Measurements from ENCODE around the gene TSPAN19. TPM values are rescaled to one million over a fixed set of nuclear protein-coding genes. Genes with fewer than 3 reads are reported as not detected.

The TSPAN19 gene
- total and polyA plus RNA-seq, 2 of the 13 experiments (the other 11 are each of a cell fraction or from before 2014, with no cell fraction given) = not detected

- TF ChIP-seq ZFP90 (CRISPR knock-in tag; IDR thresholded peaks at IDR 0.05; ENCODE audit: borderline replicate concordance) (no peak), STAG1 (CRISPR knock-in tag; IDR thresholded peaks at IDR 0.05) (no peak), HNF4A (CRISPR knock-in tag; IDR thresholded peaks at IDR 0.05) (no peak), ZBTB25 (CRISPR knock-in tag; IDR thresholded peaks at IDR 0.05) (no peak), E2F5 (CRISPR knock-in tag; conservative IDR thresholded peaks at IDR 0.05) (no peak), ZNF687 (CRISPR knock-in tag; IDR thresholded peaks at IDR 0.05) (peak; percentile 24; the same call in 1 of the 2 replicates), ZNF564 (CRISPR knock-in tag; IDR thresholded peaks at IDR 0.05) (no peak), PCBP1 (IDR thresholded peaks at IDR 0.05; ENCODE audit: borderline replicate concordance, low read depth, low read length) (no peak), CHD2 (IDR thresholded peaks at IDR 0.05; ENCODE audit: low read depth, low read length) (no peak), SMARCC2 (IDR thresholded peaks at IDR 0.05) (no peak), SUZ12 (IDR thresholded peaks at IDR 0.05; ENCODE audit: low read depth, low read length) (no peak), ZNF501 (CRISPR knock-in tag; IDR thresholded peaks at IDR 0.05) (no peak), ATF3 (CRISPR knock-in tag; IDR thresholded peaks at IDR 0.05) (no peak), HNRNPL (IDR thresholded peaks at IDR 0.05; ENCODE audit: low read depth, low read length) (no peak), FOXC1 (CRISPR knock-in tag; IDR thresholded peaks at IDR 0.05; ENCODE audit: borderline replicate concordance) (no peak), SSRP1 (CRISPR knock-in tag; IDR thresholded peaks at IDR 0.05) (no peak), PHF21A (CRISPR knock-in tag; IDR thresholded peaks at IDR 0.05) (no peak), NR2C2 (CRISPR knock-in tag; IDR thresholded peaks at IDR 0.05; ENCODE audit: borderline replicate concordance) (no peak), ZNF292 (CRISPR knock-in tag; IDR thresholded peaks at IDR 0.05; ENCODE audit: borderline replicate concordance, low read depth) (no peak), ZNF280D (CRISPR knock-in tag; IDR thresholded peaks at IDR 0.05) (no peak), NR0B2 (CRISPR knock-in tag; IDR thresholded peaks at IDR 0.05) (no peak), RFX3 (CRISPR knock-in tag; IDR thresholded peaks at IDR 0.05) (peak; percentile 84)
These were observed at the start of gene TSPAN19, which contains the start of gene LRRIQ1 (continued) for GRCh38 chr12:85036234-85036707.
